Measurements from ENCODE around the gene CRB2. TPM values are rescaled to one million over a fixed set of nuclear protein-coding genes. Genes with fewer than 3 reads are reported as not detected.

The CRB2 gene
- total RNA-seq, 1 donor from 2014 or later, result 0.93 TPM

GRCh38 chr9:123406691-123407216, 50.8 kb downstream of the CRB2 start:
- Histone ChIP-seq H3K4me1 (no peaks in the 10 kb centered on the region), H3K36me3 (no peaks in the 10 kb centered on the region), H3K9me3 (no peaks in the 10 kb centered on the region), H3K27ac (no peak overlapping the region), H3K4me3 (no peak overlapping the region), H3K27me3 (no peaks in the 10 kb centered on the region)
- intact Hi-C loops (cut with DNase I), result no loop called here
- no peak for TF ChIP-seq CTCF (IDR thresholded peaks at IDR 0.05)
- no peak for ATAC-seq
- no peak for DNase-seq

DNA sequence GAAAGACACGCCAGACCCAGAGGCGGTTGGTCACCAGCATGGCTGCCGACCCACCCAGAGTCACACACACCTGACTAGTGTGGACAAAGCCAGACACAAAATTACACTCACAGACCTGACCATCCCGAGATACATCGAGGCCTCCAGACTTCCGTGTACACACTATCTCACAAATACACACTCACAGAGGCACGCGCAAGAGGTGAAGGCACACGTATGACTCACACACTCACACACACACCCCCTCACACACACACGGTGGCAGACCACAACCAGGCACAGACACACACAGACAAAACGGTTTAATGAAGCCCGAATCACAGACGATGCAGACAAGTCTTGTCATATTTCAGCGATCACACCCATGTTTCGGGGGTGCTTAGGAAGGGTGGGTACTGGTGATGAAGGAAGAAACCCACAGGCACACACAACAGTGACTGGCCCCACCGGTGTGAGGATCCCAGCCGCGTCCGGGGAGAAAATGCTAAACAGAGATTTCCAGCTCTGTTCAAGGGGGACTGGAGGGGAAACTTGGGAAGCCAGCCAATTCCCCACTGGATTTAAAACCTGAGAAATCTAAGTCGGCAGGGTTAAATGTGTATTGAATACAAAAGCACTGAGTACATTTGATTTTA, 51.3 kb downstream of the CRB2 start:
- intact Hi-C loops (cut with DNase I), result no loop called here
- H3K36me3 ChIP-seq, result no peaks in the 10 kb centered on the region
- DNase-seq (no peak), ATAC-seq (no peak)
- H3K27me3 ChIP-seq, result no peaks in the 10 kb centered on the region
- no peak overlapping the region for H3K27ac ChIP-seq
- H3K4me1 ChIP-seq, result no peaks in the 10 kb centered on the region
- no peaks in the 10 kb centered on the region for H3K9me3 ChIP-seq
- TF ChIP-seq CTCF (IDR thresholded peaks at IDR 0.05), result no peak
- H3K4me3 ChIP-seq, result no peak overlapping the region

DNA sequence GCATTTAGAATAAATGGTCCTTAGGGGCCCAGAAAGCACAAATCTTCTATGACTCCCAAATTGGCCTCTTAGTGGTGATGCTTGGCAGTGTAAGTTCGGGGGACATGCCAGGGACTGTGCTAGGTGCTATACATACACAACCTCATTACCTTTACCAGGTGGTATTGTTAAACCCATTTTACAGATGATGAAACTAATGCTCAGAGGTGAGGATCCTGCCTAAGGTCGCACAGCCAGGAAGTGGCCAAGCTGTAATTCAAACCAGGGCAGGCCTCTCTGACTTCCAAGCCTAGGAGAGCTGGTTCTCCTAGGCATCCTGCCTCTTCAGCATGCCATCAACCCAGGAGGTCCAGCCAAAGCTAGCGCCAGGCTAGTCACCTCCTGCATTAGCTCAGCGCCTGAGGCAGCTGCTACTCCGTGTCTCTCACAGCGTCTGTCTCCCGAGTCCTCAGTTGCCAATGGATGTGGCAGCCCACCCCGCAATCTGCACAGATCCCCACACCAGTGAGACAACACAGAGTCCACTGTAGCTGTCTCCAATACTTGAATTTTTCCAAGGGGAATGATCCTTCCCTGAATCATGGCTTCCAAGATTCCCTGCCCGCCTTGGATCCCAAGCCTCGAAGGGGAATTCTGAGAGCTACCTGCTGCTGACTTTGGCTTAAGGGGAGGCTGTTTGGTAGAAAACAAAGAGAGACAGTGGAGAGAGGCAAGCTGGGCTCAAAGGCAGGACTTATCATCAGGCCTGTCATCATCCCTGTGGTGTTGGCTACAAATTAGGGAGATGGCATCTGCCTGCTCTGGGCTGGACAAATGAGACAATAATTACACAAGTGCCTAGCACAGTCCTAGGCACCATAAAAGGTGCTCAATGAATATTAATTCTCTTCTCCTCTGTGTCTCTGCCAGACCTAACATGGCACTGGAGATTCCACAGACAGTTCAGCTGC, 52.6 kb downstream of the CRB2 start:
- no peak overlapping the region for H3K4me3 ChIP-seq

GRCh38 chr9:123410281-123410910, 54.4 kb downstream of the CRB2 start:
- ATAC-seq (no peak), DNase-seq (no peak)
- Histone ChIP-seq H3K27me3 (no peaks in the 10 kb centered on the region), H3K4me1 (no peaks in the 10 kb centered on the region), H3K9me3 (no peaks in the 10 kb centered on the region), H3K4me3 (no peak overlapping the region), H3K36me3 (no peaks in the 10 kb centered on the region), H3K27ac (no peak overlapping the region)
- intact Hi-C loops (cut with DNase I), result no loop called here
- no peak for TF ChIP-seq CTCF (IDR thresholded peaks at IDR 0.05)

More for the DNA sequence above, 52.6 kb downstream of the CRB2 start:
- Histone ChIP-seq H3K27me3 (no peaks in the 10 kb centered on the region), H3K27ac (no peak overlapping the region), H3K4me1 (no peaks in the 10 kb centered on the region), H3K9me3 (no peaks in the 10 kb centered on the region), H3K36me3 (no peaks in the 10 kb centered on the region)
- no peak for ATAC-seq
- no peak for TF ChIP-seq CTCF (IDR thresholded peaks at IDR 0.05)
- intact Hi-C loops (cut with DNase I), result no loop called here
- DNase-seq, result no peak

GRCh38 chr9:123411191-123411590, 55.2 kb downstream of the CRB2 start:
- intact Hi-C loops (cut with DNase I), result no loop called here
- Histone ChIP-seq H3K27me3 (no peaks in the 10 kb centered on the region), H3K4me3 (no peak overlapping the region), H3K4me1 (no peaks in the 10 kb centered on the region), H3K36me3 (no peaks in the 10 kb centered on the region), H3K9me3 (no peaks in the 10 kb centered on the region), H3K27ac (no peak overlapping the region)
- DNase-seq (no peak), ATAC-seq (no peak)
- no peak for TF ChIP-seq CTCF (IDR thresholded peaks at IDR 0.05)

Measured in upper lobe of right lung (tissue), 1 donor.